IMR-90 (cell line): ENCODE data around the gene SH3RF3. TPM values are rescaled to one million over a fixed set of nuclear protein-coding genes. Genes with fewer than 3 reads are reported as not detected.

Experiments used
- ATAC-seq: fragments of 200-7000 bp; cut with Tn5 transposase; 2 replicates; pipeline ENCODE4 v1.9.1; 2020; ENCODE audit warnings: low read depth, mild to moderate bottlenecking, moderate library complexity
- BruUV-seq: library from RNA; stranded (reverse); fragments of 400-500 nt; replicated peaks from 2 replicates; lab custom pipeline; 2021; lab: Mats Ljungman, UMichigan
- CTCF ChIA-PET: fragments of 300-600 bp; formaldehyde crosslinking; extraction: SDS; loops from one replicate; lab custom pipeline; 2021; ENCODE audit warnings: antibody characterized with exemption; lab: Yijun Ruan, JAX
- POLR2A ChIA-PET: fragments of 300-600 bp; sonication (Branson Sonifier 250); formaldehyde crosslinking; loops from one replicate; lab custom pipeline; 2022; ENCODE audit warnings: antibody characterized with exemption; ENCODE audit not compliant: unreplicated experiment; lab: Charles Lee
- DNase-seq: peaks from one replicate; pipeline ENCODE4 v3.0.0; 2013
- H2AFZ ChIP-seq: replicated peaks from 2 replicates; pipeline ENCODE3; 2013; ENCODE audit warnings: low read length, mild to moderate bottlenecking; ENCODE audit not compliant: poor library complexity
- H2AK5ac ChIP-seq: 2 replicates; pipeline ENCODE4 v1.6.1; 2013; ENCODE audit warnings: low read depth, low read length, inconsistent platforms
- H2AK9ac ChIP-seq: replicated peaks from 2 replicates; pipeline ENCODE3; 2013; ENCODE audit warnings: mild to moderate bottlenecking, low read depth, low read length, moderate library complexity; ENCODE audit not compliant: poor library complexity
- H2BK120ac ChIP-seq: 2 replicates; pipeline ENCODE4 v1.6.1; 2013; ENCODE audit warnings: low read depth, low read length, inconsistent platforms
- H2BK15ac ChIP-seq: 3 replicates; pipeline ENCODE4 v1.6.1; 2013; ENCODE audit warnings: low read depth, low read length, inconsistent platforms
- H2BK20ac ChIP-seq: 2 replicates; pipeline ENCODE4 v1.6.1; 2013; ENCODE audit warnings: low read depth, mild to moderate bottlenecking, inconsistent platforms, low read length, moderate library complexity
- H2BK5ac ChIP-seq: 2 replicates; pipeline ENCODE4 v1.6.1; 2013; ENCODE audit warnings: mild to moderate bottlenecking, low read depth, low read length, inconsistent platforms; ENCODE audit not compliant: poor library complexity, severe bottlenecking
- H3K14ac ChIP-seq: replicated peaks from 2 replicates; pipeline ENCODE4 v1.6.1; 2013; ENCODE audit warnings: low read depth, low read length, inconsistent platforms
- H3K18ac ChIP-seq: 2 replicates; pipeline ENCODE4 v1.6.1; 2013; ENCODE audit warnings: low read depth, low read length, control low read depth
- H3K23ac ChIP-seq: 2 replicates; pipeline ENCODE4 v1.6.1; 2013; ENCODE audit warnings: low read depth, low read length, inconsistent platforms
- H3K27ac ChIP-seq: 2 replicates; pipeline ENCODE4 v1.5.1; 2013; ENCODE audit warnings: mild to moderate bottlenecking, control low read depth, low read length; ENCODE audit not compliant: insufficient read depth
- H3K27me3 ChIP-seq: 2 replicates; pipeline ENCODE4 v1.6.1; 2013; ENCODE audit warnings: low read length; ENCODE audit not compliant: control insufficient read depth, insufficient read depth
- H3K36me3 ChIP-seq: 2 replicates; pipeline ENCODE4 v1.6.1; 2013; ENCODE audit warnings: low read length, mixed read lengths; ENCODE audit not compliant: control insufficient read depth, insufficient read depth
- H3K4ac ChIP-seq: 2 replicates; pipeline ENCODE4 v1.6.1; 2013; ENCODE audit warnings: low read depth, low read length, inconsistent platforms
- H3K4me1 ChIP-seq: 2 replicates; pipeline ENCODE4 v1.6.1; 2013; ENCODE audit warnings: low read length, mixed read lengths; ENCODE audit not compliant: control insufficient read depth, insufficient read depth
- H3K4me2 ChIP-seq: 2 replicates; pipeline ENCODE4 v1.6.1; 2013; ENCODE audit warnings: low read depth, mild to moderate bottlenecking, control low read depth, low read length, moderate library complexity
- H3K4me3 ChIP-seq: 2 replicates; pipeline ENCODE4 v1.5.1; 2013; ENCODE audit warnings: low read depth, mild to moderate bottlenecking, control low read depth, low read length, moderate library complexity; ENCODE audit not compliant: insufficient read depth
- H3K56ac ChIP-seq: 2 replicates; pipeline ENCODE4 v1.6.1; 2013; ENCODE audit warnings: low read length, inconsistent platforms; ENCODE audit not compliant: insufficient read depth; ENCODE audit errors: extremely low read depth
- H3K79me1 ChIP-seq, 2 experiments: 2 replicates each; pipeline ENCODE4 v1.6.1; 2013; ENCODE audit warnings: low read length in 2 of 2, inconsistent platforms in 1 of 2, low read depth in 1 of 2
- H3K9ac ChIP-seq: 2 replicates; pipeline ENCODE4 v1.6.1; 2013; ENCODE audit warnings: low read depth, low read length, control low read depth
- H3K9me1 ChIP-seq: 2 replicates; pipeline ENCODE4 v1.6.1; 2013; ENCODE audit warnings: low read length, inconsistent platforms; ENCODE audit not compliant: insufficient read depth
- H3K9me3 ChIP-seq: 2 replicates; pipeline ENCODE4 v1.6.1; 2013; ENCODE audit warnings: low read length; ENCODE audit not compliant: control insufficient read depth, insufficient read depth
- H4K20me1 ChIP-seq: 2 replicates; pipeline ENCODE4 v1.6.1; 2013; ENCODE audit warnings: low read length, inconsistent platforms; ENCODE audit not compliant: insufficient read depth
- H4K5ac ChIP-seq: 2 replicates; pipeline ENCODE4 v1.6.1; 2013; ENCODE audit warnings: mild to moderate bottlenecking, low read depth, low read length, control low read depth
- H4K8ac ChIP-seq, 2 experiments: 2 replicates each; pipeline ENCODE4 v1.6.1; 2013; ENCODE audit warnings: low read depth in 2 of 2, low read length in 2 of 2, control low read depth in 1 of 2, inconsistent platforms in 1 of 2
- H4K91ac ChIP-seq: 2 replicates; pipeline ENCODE4 v1.6.1; 2013; ENCODE audit warnings: low read depth, low read length, inconsistent platforms; ENCODE audit not compliant: insufficient read depth
- CEBPB ChIP-seq: IDR thresholded peaks from 2 replicates; pipeline ENCODE4 v1.6.1; 2012; ENCODE audit warnings: low read depth, low read length, improper control_type of control experiment
- FOS ChIP-seq: fragments of 150-350 bp; IDR thresholded peaks from 2 replicates; pipeline ENCODE4 v1.6.1; 2016; ENCODE audit warnings: low read depth, low read length
- WGBS, 2 experiments: methylation state at CpG; one replicate each; pipeline versions ENCODE4 v1.1.5 to v1.1.7; 2013; ENCODE audit warnings: missing lambda C conversion rate in 2 of 2; ENCODE audit not compliant: insufficient read length in 1 of 2; ENCODE audit errors: extremely low coverage in 2 of 2; 5-methylcytosine and 5-hydroxymethylcytosine counted together
- dilution Hi-C: fragments of 300-500 bp; cut with HindIII; formaldehyde crosslinking; loops from one replicate; pipeline ENCODE4 v1.14.3; 2018; ENCODE audit warnings: low sequenced_read_pairs; ENCODE audit not compliant: unreplicated experiment
- in situ Hi-C: fragments of 300-500 bp; cut with MboI; formaldehyde crosslinking; loops from 3 replicates; pipeline ENCODE4 v1.14.3; 2019; ENCODE audit warnings: low sequenced_read_pairs, inconsistent platforms, mixed read lengths
- intact Hi-C: fragments of 100-400 bp; cut with micrococcal nuclease; formaldehyde crosslinking; loops from 2 replicates; pipeline ENCODE4 v1.10.0; 2022
- polyA plus RNA-seq, 3 experiments: library from polyadenylated mRNA; depleted of rRNA; stranded (reverse); fragments of >200 nt; gene quantifications; 2 replicates each; pipeline ENCODE4 v1.2.3, GENCODE V29; 2012; ENCODE audit warnings: low replicate concordance in 1 of 3
- total RNA-seq: library from RNA; depleted of rRNA; stranded (reverse); fragments of >200 nt; gene quantifications from 2 replicates; pipeline ENCODE4 v1.2.3, GENCODE V29; 2012

SH3RF3 gene
- total and polyA plus RNA-seq, 2 of the 4 experiments (the other 2 are of a cell fraction) = 3.4 to 5.3 TPM

GRCh38 chr2:109182426-109182825 is 53.4 kb downstream of the SH3RF3 start:
- H2BK120ac ChIP-seq = peak overlapping the region; percentile 7; the same call in 1 of the 2 replicates
- H2AK9ac ChIP-seq = no peak overlapping the region
- no TSS peak for BruUV-seq
- H2AK5ac ChIP-seq = no peak overlapping the region
- peak; percentile 58 for DNase-seq
- intact Hi-C loops = no loop called here
- no peak overlapping the region for H4K91ac ChIP-seq
- no peaks in the 10 kb centered on the region for H3K27me3 ChIP-seq
- no CpG with 5 or more reads among the region's 2 CpGs for WGBS, 2 experiments
- TF ChIP-seq FOS = no peak
- peak; percentile 94 for TF ChIP-seq CEBPB
- H3K4me2 ChIP-seq = no peak overlapping the region
- H2BK20ac ChIP-seq = 0 out of 2 replicates have a peak overlapping the region, but pooled peaks have one; percentile 16
- no peak overlapping the region for H3K4me3 ChIP-seq
- no peak overlapping the region for H3K23ac ChIP-seq
- H3K27ac ChIP-seq = no peak overlapping the region
- H3K9ac ChIP-seq = no peak overlapping the region
- POLR2A ChIA-PET = no interaction called here
- H3K14ac ChIP-seq = 0 out of 2 replicates have a peak overlapping the region, but pooled peaks have one; percentile 18
- H4K5ac ChIP-seq = no peak overlapping the region
- H4K20me1 ChIP-seq = peaks cover 9% of the 10 kb centered on the region; the same call in 1 of the 2 replicates
- no peak overlapping the region for H3K18ac ChIP-seq
- peaks cover 23% of the 10 kb centered on the region for H3K9me1 ChIP-seq
- 0 out of 3 replicates have a peak overlapping the region, but pooled peaks have one; percentile 0 for H2BK15ac ChIP-seq
- H2BK5ac ChIP-seq = no peak overlapping the region
- no peak overlapping the region for H2AFZ ChIP-seq
- ATAC-seq = no peak
- CTCF ChIA-PET = no interaction called here
- in situ Hi-C loops = no loop called here
- peak overlapping the region; percentile 19; the same call in 1 of the 2 replicates for H3K4ac ChIP-seq
- no peaks in the 10 kb centered on the region for H3K36me3 ChIP-seq
- no peak overlapping the region for H4K8ac ChIP-seq
- no peak overlapping the region for H3K56ac ChIP-seq
- dilution Hi-C loops = no loop called here
- H3K9me3 ChIP-seq = peaks cover 4% of the 10 kb centered on the region; the same call in 1 of the 2 replicates
- H3K79me1 ChIP-seq = peaks cover 58 to 84% of the 10 kb centered on the region in 2 experiments
- peaks cover 26% of the 10 kb centered on the region for H3K4me1 ChIP-seq
